ENCODE measurements around the gene EMB.
"Not testable (repeated sequence)": the region's sequence is repeated elsewhere in the genome, so short reads cannot be mapped to it uniquely, and the experiment has no call there.

EMB gene

DNA sequence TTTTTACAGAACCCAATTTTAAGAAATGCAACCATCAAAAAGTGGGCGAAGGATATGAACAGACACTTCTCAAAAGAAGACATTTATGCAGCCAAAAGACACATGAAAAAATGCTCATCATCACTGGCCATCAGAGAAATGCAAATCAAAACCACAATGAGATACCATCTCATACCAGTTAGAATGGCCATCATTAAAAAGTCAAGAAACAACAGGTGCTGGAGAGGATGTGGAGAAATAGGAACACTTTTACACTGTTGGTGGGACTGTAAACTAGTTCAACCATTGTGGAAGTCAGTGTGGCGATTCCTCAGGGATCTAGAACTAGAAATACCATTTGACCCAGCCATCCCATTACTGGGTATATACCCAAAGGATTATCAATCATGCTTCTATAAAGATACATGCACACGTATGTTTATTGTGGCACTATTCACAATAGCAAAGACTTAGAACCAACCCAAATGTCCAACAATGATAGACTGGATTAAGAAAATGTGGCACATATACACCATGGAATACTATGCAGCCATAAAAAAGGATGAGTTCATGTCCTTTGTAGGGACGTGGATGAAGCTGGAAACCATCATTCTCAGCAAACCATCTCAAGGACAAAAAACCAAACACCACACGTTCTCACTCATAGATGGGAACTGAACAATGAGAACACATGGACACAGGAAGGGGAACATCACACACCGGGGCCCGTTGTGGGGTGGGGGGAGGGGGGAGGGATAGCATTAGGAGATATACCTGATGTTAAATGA is 19.7 kb downstream of the EMB start:
- not testable (repeated sequence) for H3K4me3 ChIP-seq (ENCODE audit: low read depth, low read length)

DNA sequence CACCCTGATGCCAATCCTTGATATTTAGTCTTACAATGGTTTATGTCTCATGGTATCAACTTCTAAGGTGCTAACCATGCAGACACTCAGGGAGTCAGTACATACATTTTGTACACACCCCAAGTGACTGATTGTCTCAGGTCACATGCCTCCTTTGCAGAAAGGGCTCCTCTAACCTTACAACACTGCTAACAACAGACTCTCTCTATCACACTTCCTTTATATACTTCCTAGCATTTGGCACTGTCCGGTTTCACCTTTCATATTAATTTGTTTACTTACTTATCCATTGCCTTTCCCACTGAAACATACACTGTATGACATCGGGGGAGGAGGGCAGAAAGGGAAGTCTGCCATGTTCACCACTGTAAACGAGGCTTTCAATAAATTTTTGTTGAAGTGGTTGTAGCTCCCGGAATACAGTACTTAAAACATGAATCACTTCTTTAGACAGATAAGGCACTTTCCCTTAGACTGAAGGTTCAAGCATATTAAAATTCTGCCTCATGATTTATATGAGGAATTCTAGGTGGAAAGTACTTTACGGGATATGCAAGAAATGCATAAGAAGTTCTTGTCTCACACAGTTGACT is 20.6 kb downstream of the EMB start:
- no peak overlapping the region for H3K4me3 ChIP-seq (ENCODE audit: low read depth, low read length)

DNA sequence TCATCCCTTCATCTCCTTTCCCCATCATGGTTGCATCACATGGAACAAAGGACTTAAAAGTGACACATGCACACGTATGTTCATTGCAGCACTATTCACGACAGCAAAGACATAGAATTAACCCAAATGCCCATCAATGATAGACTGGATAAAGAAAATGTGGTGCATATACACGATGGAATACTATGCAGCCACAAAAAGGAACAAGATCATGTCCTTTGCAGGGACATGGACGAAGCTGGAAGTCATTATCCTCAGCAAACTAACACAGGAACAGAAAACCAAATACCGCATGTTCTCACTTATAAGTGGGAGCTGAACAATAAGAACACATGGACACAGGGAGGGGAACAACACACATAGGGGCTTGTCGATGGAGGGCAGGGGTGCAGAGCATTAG is 21.4 kb downstream of the EMB start:
- not testable (repeated sequence) for H3K4me3 ChIP-seq (ENCODE audit: low read depth, low read length)

DNA sequence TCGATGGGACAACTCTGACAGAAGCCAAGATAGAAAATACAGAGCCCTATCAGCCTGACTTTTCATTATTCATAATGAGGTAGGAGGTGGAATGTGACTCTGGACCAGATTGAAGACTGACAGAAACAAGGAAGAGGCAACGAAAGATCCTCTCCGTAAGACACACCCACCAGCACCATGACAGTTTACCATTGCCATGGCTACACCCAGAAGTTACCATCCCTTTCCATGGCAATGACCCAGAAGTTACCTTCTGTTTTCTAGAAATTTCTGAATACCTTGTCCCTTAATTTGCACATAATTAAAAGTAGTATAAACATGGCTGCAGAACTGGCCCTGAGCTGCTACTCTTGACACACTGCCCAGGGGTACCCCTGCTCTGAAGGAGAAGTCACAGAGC is 24.5 kb downstream of the EMB start:
- not testable (repeated sequence) for H3K4me3 ChIP-seq (ENCODE audit: low read depth, low read length)

DNA sequence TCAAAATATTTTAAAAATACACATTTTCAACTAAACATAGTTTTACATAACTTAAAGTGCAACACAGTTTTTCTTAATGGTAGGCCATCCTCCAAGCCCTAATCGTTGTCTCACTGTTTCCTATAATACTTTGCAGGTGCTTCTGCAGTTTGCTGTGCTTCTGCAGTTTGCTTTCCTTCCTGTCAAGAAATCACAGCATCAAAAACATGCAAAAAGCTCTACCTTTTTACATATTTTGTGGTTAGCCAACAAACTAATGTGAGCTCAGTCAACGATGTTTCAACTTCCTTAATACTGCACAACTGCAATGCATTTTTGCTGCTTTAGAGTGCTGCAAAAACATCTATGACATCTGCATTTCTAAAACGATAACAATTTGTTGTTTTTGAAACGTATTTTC is 25.2 kb downstream of the EMB start:
- H3K4me3 ChIP-seq (ENCODE audit: low read depth, low read length) = no peak overlapping the region

DNA sequence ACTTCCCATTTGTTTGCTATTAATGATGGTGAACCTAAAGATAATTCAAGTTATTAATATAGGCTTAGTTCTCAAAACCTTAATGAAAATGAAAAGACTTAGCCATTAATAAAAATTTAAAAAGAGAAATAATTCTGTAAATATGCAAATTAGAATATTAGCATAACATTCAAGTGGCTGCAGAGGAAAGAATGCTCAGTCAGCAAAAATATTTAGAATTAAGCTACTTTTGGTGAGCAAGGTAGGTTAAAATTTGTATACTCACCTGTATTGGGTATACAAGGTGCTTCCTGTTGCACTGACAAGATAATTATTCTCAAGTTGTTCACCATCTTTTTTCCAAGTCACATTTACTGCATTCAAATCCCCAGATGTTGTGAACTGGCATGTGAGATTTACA is 30.2 kb downstream of the EMB start:
- not testable (repeated sequence) for H3K4me3 ChIP-seq (ENCODE audit: low read depth, low read length)

DNA sequence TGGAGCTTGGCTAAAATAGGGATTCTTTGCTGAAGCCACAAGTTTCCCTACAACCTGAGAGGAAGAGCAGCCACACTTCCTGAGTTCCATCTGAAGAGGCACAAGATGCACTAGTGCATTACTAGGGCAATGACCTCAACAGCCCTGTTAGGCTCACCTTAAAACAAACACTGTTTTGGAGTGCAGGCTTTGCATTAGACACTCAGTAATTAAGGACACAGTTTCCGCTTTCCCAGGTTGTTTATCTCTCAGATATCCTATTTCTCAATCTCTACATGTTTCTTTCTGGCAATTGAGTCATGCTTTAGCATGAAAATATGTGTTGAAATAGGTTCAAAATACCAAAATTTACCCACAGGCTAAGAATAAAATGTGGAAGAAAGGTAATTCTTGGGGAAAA is 34.2 kb downstream of the EMB start:
- no peak overlapping the region for H3K4me3 ChIP-seq (ENCODE audit: low read depth, low read length)

DNA sequence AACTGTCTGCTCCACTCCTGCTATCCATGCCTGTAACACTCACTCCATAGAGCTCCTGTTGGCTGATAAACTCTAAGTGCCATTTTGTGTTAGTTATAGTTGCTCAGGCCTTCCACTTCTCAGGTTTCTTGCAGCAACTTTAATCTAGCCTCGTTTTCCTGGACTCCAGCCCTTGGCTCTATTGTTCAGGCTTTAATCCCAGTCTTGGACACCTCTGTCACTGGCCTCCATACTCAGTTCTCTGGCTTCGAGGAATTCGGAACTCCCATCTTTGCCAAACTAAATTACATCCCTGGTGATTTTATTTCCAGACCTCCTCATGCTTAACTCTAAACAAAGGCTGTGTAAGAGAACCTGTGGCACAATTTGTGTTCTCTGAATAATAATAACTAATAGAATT is 39.8 kb downstream of the EMB start:
- no peak overlapping the region for H3K4me3 ChIP-seq (ENCODE audit: low read depth, low read length)

DNA sequence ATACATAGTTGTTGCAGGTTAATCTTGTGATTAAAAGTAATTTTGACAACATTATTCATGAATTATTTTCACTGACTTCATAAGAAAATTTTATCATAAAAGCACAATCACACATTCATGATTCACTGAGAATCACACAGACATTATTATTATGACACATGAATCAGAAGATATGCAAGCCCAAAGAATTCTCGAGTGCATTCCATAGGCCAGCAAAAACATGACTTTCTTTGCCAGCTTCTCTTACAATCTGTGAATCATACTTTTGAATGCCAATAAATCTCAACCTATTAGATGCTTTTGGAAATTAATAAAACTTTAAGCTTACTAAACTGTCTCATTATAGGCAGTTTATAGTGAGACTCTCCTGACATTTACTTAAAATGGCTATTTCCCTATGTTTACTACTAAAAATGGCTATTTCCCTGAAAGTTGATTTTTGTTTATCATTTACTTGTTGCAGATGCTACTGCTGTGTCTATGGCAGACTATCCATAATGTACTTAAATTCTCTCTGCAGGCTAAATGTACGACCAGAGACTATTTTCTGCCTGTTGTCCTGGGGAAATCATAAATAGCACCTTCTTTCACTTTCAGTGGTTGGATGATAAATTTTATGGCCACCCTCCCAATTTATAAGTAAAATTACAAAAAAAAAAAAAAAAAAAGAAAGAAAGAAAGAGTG is 47.0 kb downstream of the EMB start:
- not testable (repeated sequence) for H3K4me3 ChIP-seq (ENCODE audit: low read depth, low read length)

DNA sequence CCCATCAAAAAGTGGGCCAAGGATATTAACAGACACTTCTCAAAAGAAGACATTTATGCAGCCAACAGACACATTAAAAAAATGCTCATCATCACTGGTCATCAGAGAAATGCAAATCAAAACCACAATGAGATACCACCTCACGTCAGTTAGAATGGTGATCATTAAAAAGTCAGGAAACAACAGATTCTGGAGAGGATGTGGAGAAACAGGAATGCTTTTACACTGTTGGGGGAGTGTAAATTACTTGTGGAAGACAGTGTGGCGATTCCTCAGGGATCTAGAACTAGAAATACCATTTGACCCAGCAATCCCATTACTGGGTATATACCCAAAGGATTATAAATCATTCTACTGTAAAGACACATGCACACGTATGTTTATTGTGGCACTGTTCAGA is 48.8 kb downstream of the EMB start:
- H3K4me3 ChIP-seq (ENCODE audit: low read depth, low read length) = not testable (repeated sequence)

DNA sequence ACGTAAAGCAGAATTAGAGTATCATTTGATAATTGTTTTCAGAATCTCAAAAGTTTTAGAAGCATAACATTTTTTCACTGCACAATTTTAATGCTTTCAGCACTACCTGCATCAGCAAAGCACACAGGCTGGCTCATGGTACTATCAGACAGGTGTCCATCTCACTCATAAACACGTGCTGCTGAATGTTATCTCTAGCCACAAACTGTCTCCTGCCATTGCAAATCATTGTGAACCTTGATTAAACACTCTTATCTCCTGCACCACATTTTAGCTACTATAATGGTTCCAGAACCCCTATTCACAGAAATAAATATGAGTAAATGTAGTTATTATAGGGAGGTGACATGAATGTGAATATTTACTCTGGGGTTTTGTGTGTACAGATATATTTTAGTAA is 56.7 kb downstream of the EMB start:
- not testable (repeated sequence) for H3K4me3 ChIP-seq (ENCODE audit: low read depth, low read length)

DNA sequence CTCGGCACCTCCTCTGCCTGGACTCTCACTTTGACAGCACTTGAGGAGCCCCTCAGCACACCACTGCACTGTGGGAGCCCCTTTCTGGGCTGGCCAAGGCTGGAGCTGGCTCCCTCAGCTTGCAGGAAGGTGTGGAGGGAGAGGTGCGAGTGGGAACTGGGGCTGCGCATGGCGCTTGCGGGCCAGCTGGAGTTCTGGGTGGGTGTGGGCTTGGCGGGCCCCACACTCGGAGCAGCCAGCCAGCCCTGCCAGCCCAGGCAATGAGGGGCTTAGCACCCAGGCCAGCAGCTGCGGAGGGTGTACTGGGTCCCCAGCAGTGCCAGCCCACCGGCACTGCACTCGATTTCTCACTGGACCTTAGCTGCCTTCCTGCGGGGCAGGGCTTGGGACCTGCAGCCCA is 64.4 kb downstream of the EMB start:
- not testable (repeated sequence) for H3K4me3 ChIP-seq (ENCODE audit: low read depth, low read length)

DNA sequence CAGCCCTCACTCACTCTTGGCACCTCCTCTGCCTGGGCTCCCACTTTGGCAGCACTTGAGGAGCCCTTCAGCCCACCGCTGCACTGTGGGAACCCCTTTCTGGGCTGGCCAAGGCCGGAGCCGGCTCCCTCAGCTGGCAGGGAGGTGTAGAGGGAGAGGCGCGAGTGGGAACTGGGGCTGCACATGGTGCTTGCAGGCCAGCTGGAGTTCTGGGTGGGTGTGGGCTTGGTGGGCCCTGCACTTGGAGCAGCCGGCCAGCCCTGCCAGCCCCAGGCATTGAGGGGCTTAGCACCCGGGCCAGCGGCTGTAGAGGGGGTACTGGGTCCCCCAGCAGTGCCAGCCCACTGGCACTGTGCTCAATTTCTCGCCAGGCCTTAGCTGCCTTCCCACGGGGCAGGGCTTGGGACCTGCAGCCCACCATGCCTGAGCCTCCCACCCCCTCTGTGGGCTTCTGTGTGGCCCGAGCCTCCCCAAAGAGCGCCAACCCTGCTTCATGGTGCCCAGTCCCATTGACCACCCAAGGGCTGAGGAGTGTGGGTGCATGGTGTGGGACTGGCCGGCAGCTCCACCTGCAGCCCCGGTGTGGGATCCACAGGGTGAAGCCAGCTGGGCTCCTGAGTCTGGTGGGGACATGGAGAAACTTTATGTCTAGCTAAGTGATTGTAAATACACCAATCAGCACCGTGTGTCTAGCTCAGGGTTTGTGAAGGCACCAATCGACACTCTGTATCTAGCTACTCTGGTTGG is 71.6 kb downstream of the EMB start:
- not testable (repeated sequence) for H3K4me3 ChIP-seq (ENCODE audit: low read depth, low read length)

DNA sequence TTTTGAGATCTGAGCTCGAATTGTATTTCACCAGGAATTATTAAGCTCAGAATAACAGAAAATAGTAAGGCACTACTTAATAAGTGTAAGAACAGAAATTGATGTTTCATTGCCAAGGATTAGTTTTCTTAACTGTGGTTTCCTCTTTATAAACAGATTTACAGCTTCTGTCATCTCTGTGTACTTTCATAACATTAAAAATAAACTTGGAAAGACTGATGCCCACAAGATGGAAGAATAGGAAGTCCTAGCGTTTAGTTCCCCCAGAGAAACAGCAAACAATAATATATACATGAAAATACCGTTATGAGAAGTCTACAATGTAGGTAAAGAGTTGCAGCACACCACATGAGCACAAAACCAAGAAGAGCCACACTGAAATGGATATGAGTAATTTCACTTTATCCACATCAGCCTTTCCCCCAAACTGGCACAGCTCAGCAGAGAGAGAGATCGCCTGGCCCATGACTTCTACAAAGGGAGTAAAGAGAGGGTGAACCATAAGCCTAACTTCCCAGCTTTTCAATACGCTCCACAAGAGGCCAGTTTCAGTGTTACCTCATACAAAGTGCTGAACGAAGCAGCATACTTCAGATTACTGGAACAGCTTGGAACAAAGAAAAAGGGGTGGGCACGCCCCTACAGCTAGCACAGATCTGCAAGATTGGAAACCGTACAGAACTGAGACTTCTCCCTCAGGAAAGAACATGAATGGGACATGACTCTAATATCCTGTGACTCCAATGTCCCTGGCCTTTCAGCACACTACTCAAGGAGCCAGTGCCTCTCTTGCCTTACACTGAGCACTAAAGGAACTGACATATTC is 75.4 kb downstream of the EMB start:
- H3K4me3 ChIP-seq (ENCODE audit: low read depth, low read length) = no peak overlapping the region

DNA sequence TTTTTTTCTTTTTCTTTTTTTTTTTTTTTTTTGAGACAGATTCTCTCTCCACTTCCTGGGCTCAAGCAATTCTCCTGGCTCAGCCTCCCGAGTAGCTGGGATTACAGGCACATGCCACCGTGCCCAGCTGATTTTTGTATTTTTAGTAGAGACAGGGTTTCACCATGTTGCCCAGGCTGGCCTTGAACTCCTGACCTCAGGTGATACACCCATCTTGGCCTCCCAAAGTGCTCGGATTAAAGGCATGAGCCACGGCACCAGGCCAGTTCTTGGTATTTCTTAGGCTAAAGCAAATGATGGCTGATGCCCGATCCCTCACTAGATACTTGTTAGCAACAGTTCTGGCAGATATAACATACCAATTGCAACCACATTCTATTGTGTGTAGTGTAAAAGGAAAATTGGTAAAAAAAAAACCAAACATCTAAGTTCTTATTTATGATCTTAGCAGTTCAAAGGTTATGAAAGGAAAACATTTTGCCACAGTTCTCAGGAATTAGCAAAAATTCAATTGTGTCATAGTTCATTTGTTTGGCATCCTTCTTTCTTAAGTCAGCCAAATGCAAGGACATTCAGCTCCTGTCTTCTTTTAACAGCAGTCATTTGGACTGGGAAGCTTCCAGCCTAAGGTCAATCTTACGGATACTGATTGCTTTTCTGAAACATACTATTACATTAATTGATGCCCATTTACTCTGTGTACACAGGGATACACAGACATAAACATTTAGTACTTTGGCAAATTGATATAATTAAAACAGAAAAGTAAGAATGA is 76.4 kb downstream of the EMB start:
- H3K4me3 ChIP-seq (ENCODE audit: low read depth, low read length) = not testable (repeated sequence)

DNA sequence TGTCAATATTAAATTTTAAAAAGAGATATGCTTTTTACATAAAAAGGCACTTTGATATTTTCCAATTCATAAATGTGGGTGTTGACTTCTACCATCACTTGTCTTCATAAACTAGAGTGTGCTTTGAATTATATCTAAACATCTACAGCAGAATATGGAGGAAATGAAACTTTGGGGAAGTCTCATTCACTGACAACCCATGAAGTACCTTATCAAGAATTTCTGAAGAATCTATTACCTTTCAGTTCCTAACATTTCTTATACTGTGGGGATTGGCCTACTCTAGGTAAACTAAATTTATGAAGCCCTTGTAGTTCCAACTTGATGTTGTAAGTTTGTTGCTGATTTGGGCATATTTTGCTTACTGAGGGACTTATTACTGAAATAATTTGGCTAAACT is 81.9 kb downstream of the EMB start:
- H3K4me3 ChIP-seq (ENCODE audit: low read depth, low read length) = no peak overlapping the region

DNA sequence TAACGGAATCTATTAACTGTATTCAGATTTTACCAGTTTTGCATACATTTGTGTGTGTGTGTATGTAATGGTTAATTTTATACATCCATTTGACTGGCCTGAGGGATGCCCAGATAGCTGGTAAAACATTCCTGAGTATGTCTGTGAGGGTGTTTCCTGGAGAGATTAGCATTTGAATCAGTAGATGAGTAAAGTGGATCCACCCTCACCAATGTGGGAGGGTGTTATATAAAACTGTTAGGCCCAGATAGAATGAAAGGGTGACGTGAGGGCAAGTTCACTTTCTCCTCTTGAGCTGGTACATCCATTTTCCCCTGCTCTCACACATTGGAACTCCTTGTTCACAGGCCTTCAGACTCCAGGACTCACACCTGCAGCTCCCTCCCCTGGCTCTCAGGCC is 88.7 kb downstream of the EMB start:
- H3K4me3 ChIP-seq (ENCODE audit: low read depth, low read length) = no peak overlapping the region

All from iPS-11a (cell line).